Activated CD8-positive, alpha-beta memory T cell treated with anti-CD3 and anti-CD28 coated beads, Interleukin-2, amount 10 ng/mL, durations not matched to agents 7 days and 5 days (primary cell): ENCODE data around the gene SEMA5A. TPM values are rescaled to one million over a fixed set of nuclear protein-coding genes. Genes with fewer than 3 reads are reported as not detected.

Experiments
- ATAC-seq: fragments of 150-1000 bp; cut with Tn5 transposase; one replicate; pipeline ENCODE4 v1.10.0; 2021; ENCODE audit warnings: moderate library complexity
- CTCF ChIA-PET: fragments of 350-600 bp; sonication (Branson Sonifier 250); formaldehyde crosslinking; loops from one replicate; lab custom pipeline; 2021; ENCODE audit warnings: antibody characterized with exemption; lab: Charles Lee
- DNase-seq: peaks from one replicate; pipeline ENCODE4 v3.0.0-alpha.2; 2020
- H3K27ac Mint-ChIP-seq: one replicate; pipeline ENCODE4 v1.8.0; 2021; ENCODE audit warnings: mild to moderate bottlenecking, mixed read lengths
- H3K27me3 Mint-ChIP-seq: one replicate; pipeline ENCODE4 v1.8.0; 2021; ENCODE audit warnings: mixed read lengths
- H3K36me3 Mint-ChIP-seq: one replicate; pipeline ENCODE4 v1.8.0; 2021; ENCODE audit warnings: mild to moderate bottlenecking, mixed read lengths
- H3K4me1 Mint-ChIP-seq: one replicate; pipeline ENCODE4 v1.8.0; 2021; ENCODE audit warnings: mixed read lengths
- H3K4me3 Mint-ChIP-seq: one replicate; pipeline ENCODE4 v1.8.0; 2021; ENCODE audit warnings: mild to moderate bottlenecking, moderate library complexity, mixed read lengths
- H3K9me3 Mint-ChIP-seq: one replicate; pipeline ENCODE4 v1.8.0; 2022; ENCODE audit warnings: low read depth, mixed read lengths
- total RNA-seq, 2 experiments: library from RNA; stranded (reverse); gene quantifications; one replicate each; pipeline ENCODE4 v1.2.3, GENCODE V29; 2021

Gene SEMA5A
- total RNA-seq, 2 experiments from 2014 or later: 0.02 TPM; not detected in 1

GRCh38 chr5:9297134-9297533, 248.7 kb downstream of the SEMA5A start:
- H3K9me3 Mint-ChIP-seq: peaks cover 3% of the 10 kb centered on the region

GRCh38 chr5:9295466-9295801, 250.4 kb downstream of the SEMA5A start:
- no peaks in the 10 kb centered on the region for H3K27me3 Mint-ChIP-seq
- DNase-seq (no peak), ATAC-seq (no peak)
- no peaks in the 10 kb centered on the region for H3K4me1 Mint-ChIP-seq
- no peak overlapping the region for H3K27ac Mint-ChIP-seq
- H3K36me3 Mint-ChIP-seq: no peaks in the 10 kb centered on the region
- CTCF ChIA-PET: no interaction called here
- peaks cover 6% of the 10 kb centered on the region for H3K9me3 Mint-ChIP-seq
- no peak overlapping the region for H3K4me3 Mint-ChIP-seq

More at GRCh38 chr5:9297134-9297533, 248.7 kb downstream of the SEMA5A start:
- H3K4me1 Mint-ChIP-seq: no peaks in the 10 kb centered on the region
- H3K27ac Mint-ChIP-seq: no peak overlapping the region
- no peak for DNase-seq
- H3K27me3 Mint-ChIP-seq: no peaks in the 10 kb centered on the region
- ATAC-seq: no peak
- no peak overlapping the region for H3K4me3 Mint-ChIP-seq
- CTCF ChIA-PET: no interaction called here
- H3K36me3 Mint-ChIP-seq: no peaks in the 10 kb centered on the region

GRCh38 chr5:9294793-9295465, 250.9 kb downstream of the SEMA5A start:
- Mint-ChIP-seq H3K27ac (no peak overlapping the region), H3K4me1 (no peaks in the 10 kb centered on the region), H3K4me3 (no peak overlapping the region), H3K9me3 (peaks cover 6% of the 10 kb centered on the region), H3K27me3 (no peaks in the 10 kb centered on the region), H3K36me3 (no peaks in the 10 kb centered on the region)
- CTCF ChIA-PET: no interaction called here
- ATAC-seq: no peak
- DNase-seq: no peak

DNA sequence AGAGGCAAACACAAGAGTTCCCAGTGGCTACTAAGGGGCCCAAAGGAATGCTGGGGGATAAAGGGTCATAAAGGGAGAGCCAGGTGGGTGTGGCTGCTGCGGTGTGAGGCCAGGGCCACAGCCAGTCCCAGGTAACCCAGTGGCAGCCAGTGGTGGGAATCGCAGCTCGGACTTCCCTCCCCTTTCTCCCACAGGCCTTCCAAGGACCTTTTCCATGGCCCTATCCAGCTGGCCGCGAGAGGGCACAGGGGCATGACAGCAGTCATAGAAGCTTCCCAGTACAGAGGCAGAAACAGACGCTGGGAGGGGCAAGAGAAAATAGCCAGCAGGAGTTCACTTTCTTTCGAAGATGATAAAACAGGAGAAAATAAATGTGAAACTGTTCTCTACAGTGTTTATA, 257.6 kb downstream of the SEMA5A start:
- H3K4me1 Mint-ChIP-seq: no peaks in the 10 kb centered on the region
- no peak overlapping the region for H3K4me3 Mint-ChIP-seq
- no peak overlapping the region for H3K27ac Mint-ChIP-seq
- H3K27me3 Mint-ChIP-seq: no peaks in the 10 kb centered on the region
- ATAC-seq (no peak), DNase-seq (no peak)
- peaks cover 3% of the 10 kb centered on the region for H3K9me3 Mint-ChIP-seq
- no peaks in the 10 kb centered on the region for H3K36me3 Mint-ChIP-seq
- CTCF ChIA-PET: no interaction called here

- no peaks in the 10 kb centered on the region for H3K4me1 Mint-ChIP-seq
- H3K9me3 Mint-ChIP-seq: peaks cover 4% of the 10 kb centered on the region
- no peaks in the 10 kb centered on the region for H3K36me3 Mint-ChIP-seq
- H3K27ac Mint-ChIP-seq: no peak overlapping the region
- no peak for ATAC-seq
- H3K27me3 Mint-ChIP-seq: no peaks in the 10 kb centered on the region
- no peak overlapping the region for H3K4me3 Mint-ChIP-seq
- DNase-seq: no peak
- CTCF ChIA-PET: no interaction called here
Measured at GRCh38 chr5:9284781-9285307, 261.0 kb downstream of the SEMA5A start.

DNA sequence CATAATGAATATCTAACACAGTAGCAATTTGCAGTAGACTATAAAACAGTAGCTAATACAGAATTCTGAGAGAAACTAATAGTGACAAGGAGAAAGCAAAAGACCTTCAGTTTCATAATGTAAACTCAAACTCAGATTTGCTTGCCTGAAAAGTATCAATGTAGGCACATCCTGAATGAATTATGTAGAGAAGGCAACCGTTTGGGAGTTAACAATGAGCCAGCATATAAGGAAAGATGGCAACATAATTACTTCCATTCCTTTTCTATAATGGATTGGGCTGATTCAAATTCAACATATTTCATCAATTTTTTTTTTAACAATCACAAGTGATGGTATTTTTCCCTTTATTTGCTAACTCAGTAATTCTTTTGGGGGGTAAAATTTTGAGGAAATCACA, 261.6 kb downstream of the SEMA5A start:
- DNase-seq (no peak), ATAC-seq (no peak)
- H3K9me3 Mint-ChIP-seq: peaks cover 6% of the 10 kb centered on the region
- H3K27me3 Mint-ChIP-seq: no peaks in the 10 kb centered on the region
- CTCF ChIA-PET: no interaction called here
- H3K4me1 Mint-ChIP-seq: no peaks in the 10 kb centered on the region
- H3K36me3 Mint-ChIP-seq: no peaks in the 10 kb centered on the region
- H3K4me3 Mint-ChIP-seq: no peak overlapping the region
- no peak overlapping the region for H3K27ac Mint-ChIP-seq

- CTCF ChIA-PET: no interaction called here
- H3K4me1 Mint-ChIP-seq: no peaks in the 10 kb centered on the region
- no peak overlapping the region for H3K27ac Mint-ChIP-seq
- peaks cover 6% of the 10 kb centered on the region for H3K9me3 Mint-ChIP-seq
- H3K36me3 Mint-ChIP-seq: no peaks in the 10 kb centered on the region
- H3K27me3 Mint-ChIP-seq: no peaks in the 10 kb centered on the region
- DNase-seq (no peak), ATAC-seq (no peak)
- no peak overlapping the region for H3K4me3 Mint-ChIP-seq
Measured at GRCh38 chr5:9283473-9283872, 262.4 kb downstream of the SEMA5A start.

DNA sequence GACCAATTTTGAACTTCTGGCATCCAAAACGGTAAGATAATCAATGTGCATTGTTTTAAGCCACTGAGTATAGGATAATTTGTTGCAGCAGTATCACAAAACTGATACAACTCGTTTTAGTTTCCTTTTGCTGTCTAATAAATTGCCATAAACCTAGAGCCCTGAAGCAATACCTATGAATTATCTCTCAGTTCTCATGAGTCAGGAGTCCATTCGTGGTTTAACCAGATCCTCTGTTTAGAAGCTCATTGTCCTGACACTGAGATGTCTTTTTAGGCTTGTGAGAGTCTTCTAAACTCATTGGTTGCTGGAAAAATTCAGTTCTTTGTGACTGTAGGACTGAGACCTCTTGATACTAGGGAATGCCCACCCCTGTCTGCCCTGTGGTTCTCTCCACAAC, 262.9 kb downstream of the SEMA5A start:
- ATAC-seq (no peak), DNase-seq (no peak)
- Mint-ChIP-seq H3K27ac (no peak overlapping the region), H3K4me1 (no peaks in the 10 kb centered on the region), H3K4me3 (no peak overlapping the region), H3K36me3 (no peaks in the 10 kb centered on the region), H3K27me3 (no peaks in the 10 kb centered on the region), H3K9me3 (peaks cover 6% of the 10 kb centered on the region)
- CTCF ChIA-PET: no interaction called here

DNA sequence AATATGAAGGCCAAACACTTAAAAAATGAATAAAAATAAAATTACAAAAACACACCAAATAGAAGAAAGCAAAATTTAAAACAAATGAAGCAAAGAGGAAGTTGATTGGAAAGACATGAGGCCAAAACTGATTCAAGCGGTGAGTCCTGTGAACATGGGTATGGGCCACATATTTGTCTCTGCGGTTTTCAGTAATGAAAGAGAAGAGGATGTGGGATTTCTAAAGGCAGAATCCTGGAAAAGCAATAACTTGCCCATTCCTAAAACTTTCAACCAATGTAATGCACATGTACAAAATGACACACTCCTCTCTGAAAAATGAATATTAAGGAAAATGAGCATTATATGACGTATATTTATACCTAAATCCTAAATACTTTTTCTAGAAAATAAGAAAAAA, 263.7 kb downstream of the SEMA5A start:
- H3K4me1 Mint-ChIP-seq: no peaks in the 10 kb centered on the region

DNA sequence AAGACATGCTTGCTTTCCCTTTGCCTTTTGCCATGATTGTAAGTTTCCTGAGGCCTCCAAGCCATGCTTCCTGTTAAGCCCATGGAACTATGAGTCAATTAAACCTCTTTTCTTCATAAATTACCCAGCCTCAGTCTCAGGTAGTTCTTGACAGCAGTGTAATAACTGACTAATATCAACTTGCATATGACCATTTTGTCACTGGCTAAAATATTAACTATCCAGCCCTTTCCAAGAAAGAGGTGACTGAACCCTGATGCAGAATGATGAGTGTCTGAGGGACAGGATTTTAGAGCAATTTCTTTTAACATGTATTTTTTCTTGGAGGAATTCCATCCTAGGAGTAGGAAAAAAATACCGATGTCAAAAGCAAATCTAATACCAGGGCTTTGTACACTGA, 266.1 kb downstream of the SEMA5A start:
- DNase-seq (no peak), ATAC-seq (no peak)
- H3K36me3 Mint-ChIP-seq: no peaks in the 10 kb centered on the region
- H3K27ac Mint-ChIP-seq: no peak overlapping the region
- no peaks in the 10 kb centered on the region for H3K27me3 Mint-ChIP-seq
- CTCF ChIA-PET: no interaction called here
- no peaks in the 10 kb centered on the region for H3K4me1 Mint-ChIP-seq
- H3K4me3 Mint-ChIP-seq: no peak overlapping the region
- H3K9me3 Mint-ChIP-seq: peaks cover 6% of the 10 kb centered on the region

More for the DNA sequence above, 263.7 kb downstream of the SEMA5A start:
- Mint-ChIP-seq H3K36me3 (no peaks in the 10 kb centered on the region), H3K9me3 (peaks cover 6% of the 10 kb centered on the region), H3K4me3 (no peak overlapping the region), H3K27ac (no peak overlapping the region), H3K27me3 (no peaks in the 10 kb centered on the region)
- CTCF ChIA-PET: no interaction called here
- ATAC-seq: no peak
- no peak for DNase-seq

GRCh38 chr5:9278921-9279603, 266.8 kb downstream of the SEMA5A start:
- Mint-ChIP-seq H3K4me3 (no peak overlapping the region), H3K9me3 (peaks cover 6% of the 10 kb centered on the region), H3K4me1 (no peaks in the 10 kb centered on the region), H3K27me3 (no peaks in the 10 kb centered on the region), H3K36me3 (no peaks in the 10 kb centered on the region), H3K27ac (no peak overlapping the region)
- CTCF ChIA-PET: no interaction called here
- no peak for DNase-seq
- no peak for ATAC-seq

DNA sequence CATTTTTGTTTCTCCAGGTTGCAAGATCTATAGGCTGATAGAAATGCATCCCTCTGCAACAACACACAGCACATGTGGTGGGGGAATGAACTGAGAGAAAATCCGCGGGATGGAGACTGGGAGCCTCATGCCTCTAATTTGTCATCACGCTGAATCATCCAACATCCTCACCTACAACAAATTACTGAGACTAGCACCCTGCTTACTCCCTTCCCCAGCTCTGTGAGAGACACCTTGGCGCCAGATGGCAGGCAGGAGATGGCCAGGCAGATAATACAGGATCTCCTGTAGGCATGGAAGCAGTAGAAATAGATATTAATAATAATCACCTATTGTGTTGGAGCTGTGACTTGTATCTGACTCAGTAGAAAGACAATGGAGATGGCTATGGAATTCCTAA, 276.9 kb downstream of the SEMA5A start:
- ATAC-seq: no peak

GRCh38 chr5:9268226-9268625, 277.6 kb downstream of the SEMA5A start:
- Mint-ChIP-seq H3K27me3 (no peaks in the 10 kb centered on the region), H3K4me3 (no peak overlapping the region), H3K27ac (no peak overlapping the region), H3K4me1 (no peaks in the 10 kb centered on the region), H3K36me3 (no peaks in the 10 kb centered on the region), H3K9me3 (peaks cover 7% of the 10 kb centered on the region)
- CTCF ChIA-PET: no interaction called here
- DNase-seq: no peak
- ATAC-seq: no peak

More for the DNA sequence above, 276.9 kb downstream of the SEMA5A start:
- no peak overlapping the region for H3K27ac Mint-ChIP-seq
- H3K9me3 Mint-ChIP-seq: peaks cover 7% of the 10 kb centered on the region
- H3K36me3 Mint-ChIP-seq: no peaks in the 10 kb centered on the region
- H3K27me3 Mint-ChIP-seq: no peaks in the 10 kb centered on the region
- no peaks in the 10 kb centered on the region for H3K4me1 Mint-ChIP-seq
- no peak overlapping the region for H3K4me3 Mint-ChIP-seq
- no peak for DNase-seq
- CTCF ChIA-PET: no interaction called here
